ENCODE measurements around the gene SP1. TPM values are rescaled to one million over a fixed set of nuclear protein-coding genes. Genes with fewer than 3 reads are reported as not detected.

SP1 gene
- total RNA-seq, 1 donor from 2014 or later = 50.6 TPM

GRCh38 chr12:53338916-53339315 lies 41.1 kb upstream of the SP1 start:
- Histone ChIP-seq H3K9ac (ENCODE audit: low read length) (no peak overlapping the region), H3K4me1 (ENCODE audit: insufficient read depth, low read length) (no peaks in the 10 kb centered on the region), H3K9me3 (ENCODE audit: insufficient read depth, low read depth, low read length) (no peaks in the 10 kb centered on the region), H3K4me2 (ENCODE audit: low read length) (no peak overlapping the region), H3K4me3 (ENCODE audit: insufficient read depth, low read depth, low read length) (no peak overlapping the region), H3K79me2 (ENCODE audit: insufficient read depth, low read length) (no peaks in the 10 kb centered on the region), H4K20me1 (ENCODE audit: insufficient read depth, low read length) (no peaks in the 10 kb centered on the region), H3K27me3 (ENCODE audit: insufficient read depth, low read length) (peaks cover 34% of the 10 kb centered on the region), H2AFZ (ENCODE audit: low read depth, low read length) (no peak overlapping the region), H3K36me3 (ENCODE audit: insufficient read depth, low read length) (no peaks in the 10 kb centered on the region), H3K27ac (ENCODE audit: low read depth, low read length) (no peak overlapping the region)
- Mint-ChIP-seq H3K4me3 (ENCODE audit: unreplicated experiment) (no peak overlapping the region), H3K9me3 (ENCODE audit: unreplicated experiment) (peaks cover 6% of the 10 kb centered on the region), H3K4me1 (ENCODE audit: low read depth, unreplicated experiment) (peaks cover 12% of the 10 kb centered on the region), H3K27me3 (ENCODE audit: low read depth, unreplicated experiment) (peaks cover 58% of the 10 kb centered on the region), H3K36me3 (ENCODE audit: low read depth, unreplicated experiment) (no peaks in the 10 kb centered on the region), H3K27ac (ENCODE audit: unreplicated experiment) (no peak overlapping the region)
- DNase-seq (ENCODE audit: low read depth) (no peak), FAIRE-seq (no peak)
- TF ChIP-seq CTCF (IDR thresholded peaks at IDR 0.05; ENCODE audit: insufficient read depth, low read depth, low read length) (no peak), EZH2 (IDR thresholded peaks at IDR 0.05; ENCODE audit: insufficient read depth, low read length) (no peak)

DNA sequence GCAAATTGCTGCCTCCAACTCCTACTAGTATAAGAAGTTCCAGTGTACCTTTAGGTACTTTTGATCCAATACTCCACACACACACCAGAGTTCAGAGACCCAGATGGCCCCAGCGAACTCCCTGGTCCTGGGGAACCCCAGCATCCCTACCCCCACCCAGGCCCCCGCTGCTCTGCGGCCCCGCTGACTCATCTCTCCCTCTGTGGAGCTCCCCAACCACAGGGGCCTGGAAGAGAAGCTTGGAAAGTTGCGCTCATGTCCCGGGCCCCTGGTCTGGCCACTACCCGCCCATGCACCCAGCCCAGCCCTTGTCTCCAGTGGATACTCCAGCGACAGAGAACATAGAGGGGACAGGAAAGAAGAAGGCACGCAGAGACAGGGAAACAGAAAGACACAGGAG lies 39.6 kb upstream of the SP1 start:
- TF ChIP-seq EZH2 (IDR thresholded peaks at IDR 0.05; ENCODE audit: insufficient read depth, low read length) = no peak
- no peak for TF ChIP-seq CTCF (IDR thresholded peaks at IDR 0.05; ENCODE audit: insufficient read depth, low read depth, low read length)
- H3K9me3 Mint-ChIP-seq (ENCODE audit: unreplicated experiment) = peaks cover 6% of the 10 kb centered on the region
- H3K27me3 Mint-ChIP-seq (ENCODE audit: low read depth, unreplicated experiment) = peaks cover 54% of the 10 kb centered on the region
- Histone ChIP-seq H3K27ac (ENCODE audit: low read depth, low read length) (no peak overlapping the region), H3K4me2 (ENCODE audit: low read length) (no peak overlapping the region), H3K9me3 (ENCODE audit: insufficient read depth, low read depth, low read length) (no peaks in the 10 kb centered on the region), H3K9ac (ENCODE audit: low read length) (no peak overlapping the region), H3K4me3 (ENCODE audit: insufficient read depth, low read depth, low read length) (no peak overlapping the region), H3K4me1 (ENCODE audit: insufficient read depth, low read length) (peaks cover 8% of the 10 kb centered on the region), H3K79me2 (ENCODE audit: insufficient read depth, low read length) (no peaks in the 10 kb centered on the region), H3K27me3 (ENCODE audit: insufficient read depth, low read length) (peaks cover 34% of the 10 kb centered on the region), H3K36me3 (ENCODE audit: insufficient read depth, low read length) (no peaks in the 10 kb centered on the region), H2AFZ (ENCODE audit: low read depth, low read length) (no peak overlapping the region), H4K20me1 (ENCODE audit: insufficient read depth, low read length) (no peaks in the 10 kb centered on the region)
- no peak for FAIRE-seq
- no peak overlapping the region for H3K4me3 Mint-ChIP-seq (ENCODE audit: unreplicated experiment)
- H3K4me1 Mint-ChIP-seq (ENCODE audit: low read depth, unreplicated experiment) = peaks cover 12% of the 10 kb centered on the region
- DNase-seq (ENCODE audit: low read depth) = no peak
- H3K36me3 Mint-ChIP-seq (ENCODE audit: low read depth, unreplicated experiment) = no peaks in the 10 kb centered on the region
- H3K27ac Mint-ChIP-seq (ENCODE audit: unreplicated experiment) = no peak overlapping the region

DNA sequence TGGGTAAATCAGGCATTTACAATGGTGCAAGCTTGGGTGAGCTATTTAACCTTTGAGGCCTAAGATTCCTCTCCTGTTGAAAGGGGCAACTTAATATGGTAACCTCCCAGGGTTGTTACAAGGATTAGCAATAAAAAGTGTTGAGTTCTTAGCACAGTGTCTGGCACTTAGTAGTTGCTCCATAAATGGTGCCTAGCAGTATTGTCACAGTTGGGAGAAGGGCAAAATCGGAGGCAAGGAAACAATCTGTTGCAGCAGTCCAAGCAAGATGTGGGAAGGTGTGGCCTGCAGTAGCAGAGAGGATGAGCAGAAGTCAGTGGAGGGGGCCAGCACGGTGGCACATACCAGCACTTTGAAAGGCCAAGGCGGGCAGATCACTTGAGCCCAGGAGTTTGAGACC lies 36.5 kb upstream of the SP1 start:
- no peak overlapping the region for H3K4me3 Mint-ChIP-seq (ENCODE audit: unreplicated experiment)
- no peak overlapping the region for H3K27ac ChIP-seq (ENCODE audit: low read depth, low read length)
- H3K27me3 Mint-ChIP-seq (ENCODE audit: low read depth, unreplicated experiment) = peaks cover 28% of the 10 kb centered on the region
- peaks cover 6% of the 10 kb centered on the region for H3K9me3 Mint-ChIP-seq (ENCODE audit: unreplicated experiment)
- no peaks in the 10 kb centered on the region for H3K79me2 ChIP-seq (ENCODE audit: insufficient read depth, low read length)
- H3K4me2 ChIP-seq (ENCODE audit: low read length) = no peak overlapping the region
- no peaks in the 10 kb centered on the region for H3K9me3 ChIP-seq (ENCODE audit: insufficient read depth, low read depth, low read length)
- no peaks in the 10 kb centered on the region for H3K36me3 Mint-ChIP-seq (ENCODE audit: low read depth, unreplicated experiment)
- peaks cover 9% of the 10 kb centered on the region for H3K4me1 Mint-ChIP-seq (ENCODE audit: low read depth, unreplicated experiment)
- FAIRE-seq (no peak), DNase-seq (ENCODE audit: low read depth) (no peak)
- H3K36me3 ChIP-seq (ENCODE audit: insufficient read depth, low read length) = no peaks in the 10 kb centered on the region
- H2AFZ ChIP-seq (ENCODE audit: low read depth, low read length) = no peak overlapping the region
- peaks cover 12% of the 10 kb centered on the region for H3K27me3 ChIP-seq (ENCODE audit: insufficient read depth, low read length)
- no peak overlapping the region for H3K27ac Mint-ChIP-seq (ENCODE audit: unreplicated experiment)
- no peak overlapping the region for H3K9ac ChIP-seq (ENCODE audit: low read length)
- H3K4me3 ChIP-seq (ENCODE audit: insufficient read depth, low read depth, low read length) = no peak overlapping the region
- H3K4me1 ChIP-seq (ENCODE audit: insufficient read depth, low read length) = peaks cover 15% of the 10 kb centered on the region
- TF ChIP-seq CTCF (IDR thresholded peaks at IDR 0.05; ENCODE audit: insufficient read depth, low read depth, low read length) (no peak), EZH2 (IDR thresholded peaks at IDR 0.05; ENCODE audit: insufficient read depth, low read length) (no peak)
- H4K20me1 ChIP-seq (ENCODE audit: insufficient read depth, low read length) = no peaks in the 10 kb centered on the region
